Activated CD4-positive, CD25-positive, alpha-beta regulatory T cell treated with anti-CD3 and anti-CD28 coated beads, Interleukin-2, amount 50 U/mL, for 72 hours (primary cell): Measurements from ENCODE around the gene KLHDC8A.
"Not testable (repeated sequence)": the region's sequence is repeated elsewhere in the genome, so short reads cannot be mapped to it uniquely, and the experiment has no call there.

Source experiments
- DNase-seq: peaks from one replicate; pipeline ENCODE4 v3.0.0; 2021

The KLHDC8A gene

GRCh38 chr1:205356440-205357139 lies at the start of gene KLHDC8A:
TSS of gene KLHDC8A (minus strand) at chr1:205356922. CDS start at chr1:205343604, 13,318 bp downstream.
- no peak for DNase-seq

- DNase-seq: not testable (repeated sequence)
These were observed 49.5 kb upstream of the KLHDC8A start for GRCh38 chr1:205406252-205406651.

GRCh38 chr1:205404484-205404883 lies 47.8 kb upstream of the KLHDC8A start:
- not testable (repeated sequence) for DNase-seq

- no peak for DNase-seq
These were observed 41.9 kb upstream of the KLHDC8A start for GRCh38 chr1:205398586-205398985.

- no peak for DNase-seq
These were observed 40.4 kb upstream of the KLHDC8A start for GRCh38 chr1:205396967-205397616.

GRCh38 chr1:205395616-205396015 lies 38.9 kb upstream of the KLHDC8A start:
- DNase-seq: no peak

GRCh38 chr1:205392650-205393049 lies 35.9 kb upstream of the KLHDC8A start:
- no peak for DNase-seq

- no peak for DNase-seq
These were observed 34.7 kb upstream of the KLHDC8A start for GRCh38 chr1:205391386-205391785.

GRCh38 chr1:205387845-205388244 lies 31.1 kb upstream of the KLHDC8A start:
- no peak for DNase-seq

GRCh38 chr1:205382990-205383389 lies 26.3 kb upstream of the KLHDC8A start:
- not testable (repeated sequence) for DNase-seq

- DNase-seq: no peak
These were observed 25.8 kb upstream of the KLHDC8A start for GRCh38 chr1:205382561-205382960.

GRCh38 chr1:205381305-205381704 lies 24.6 kb upstream of the KLHDC8A start:
- DNase-seq: no peak

GRCh38 chr1:205380882-205381281 lies 24.2 kb upstream of the KLHDC8A start:
- no peak for DNase-seq

- no peak for DNase-seq
These were observed 22.3 kb upstream of the KLHDC8A start for GRCh38 chr1:205379056-205379455.

GRCh38 chr1:205377355-205377754 lies 20.6 kb upstream of the KLHDC8A start:
- no peak for DNase-seq

- DNase-seq: no peak
These were observed 20.0 kb upstream of the KLHDC8A start for GRCh38 chr1:205376739-205377138.

- no peak for DNase-seq
These were observed 19.3 kb upstream of the KLHDC8A start for GRCh38 chr1:205375835-205376545.

GRCh38 chr1:205374210-205375078 lies 17.7 kb upstream of the KLHDC8A start:
- DNase-seq: no peak

- no peak for DNase-seq
These were observed 17.1 kb upstream of the KLHDC8A start for GRCh38 chr1:205373798-205374175.

GRCh38 chr1:205373022-205373797 lies 16.5 kb upstream of the KLHDC8A start:
- no peak for DNase-seq

- no peak for DNase-seq
These were observed 15.3 kb upstream of the KLHDC8A start for GRCh38 chr1:205371871-205372660.
